Panc1 (cell line): ENCODE measurements around the gene CANX. TPM values are rescaled to one million over a fixed set of nuclear protein-coding genes. Genes with fewer than 3 reads are reported as not detected.

Source experiments
- ATAC-seq: fragments of 200-7000 bp; cut with Tn5 transposase; 2 replicates; pipeline ENCODE4 v1.9.1; 2020; ENCODE audit warnings: mild to moderate bottlenecking, moderate library complexity
- BruUV-seq: library from RNA; stranded (reverse); fragments of 400-500 nt; replicated peaks from 2 replicates; lab custom pipeline; 2021; lab: Mats Ljungman, UMichigan
- CTCF ChIA-PET: fragments of 300-600 bp; sonication (Branson Sonifier 250); formaldehyde crosslinking; loops from one replicate; lab custom pipeline; 2022; ENCODE audit warnings: antibody characterized with exemption; lab: Charles Lee
- POLR2A ChIA-PET: fragments of 300-600 bp; sonication (Branson Sonifier 250); formaldehyde crosslinking; loops from one replicate; lab custom pipeline; 2022; ENCODE audit warnings: antibody characterized with exemption; lab: Charles Lee
- DNase-seq: peaks from one replicate; pipeline ENCODE4 v3.0.0-alpha.2; 2010; ENCODE audit warnings: low read depth, low spot score
- H3K27ac ChIP-seq: 2 replicates; pipeline ENCODE4 v1.5.1; 2011; ENCODE audit warnings: mild to moderate bottlenecking, low read length, inconsistent platforms
- H3K27me3 ChIP-seq: fragments of 200-500 bp; sonication (Bioruptor generic); 2 replicates; pipeline ENCODE4 v1.6.0; 2014; ENCODE audit warnings: low read length, inconsistent platforms; ENCODE audit not compliant: control insufficient read depth, insufficient read depth
- H3K36me3 ChIP-seq: fragments of 200-500 bp; sonication (Bioruptor generic); 2 replicates; pipeline ENCODE4 v1.5.1; 2014; ENCODE audit warnings: inconsistent platforms, mild to moderate bottlenecking, low read length, moderate library complexity; ENCODE audit not compliant: control insufficient read depth, insufficient read depth
- H3K4me1 ChIP-seq: 2 replicates; pipeline ENCODE4 v1.5.1; 2011; ENCODE audit warnings: inconsistent platforms, mild to moderate bottlenecking, low read length, moderate library complexity; ENCODE audit not compliant: control insufficient read depth, insufficient read depth
- H3K4me3 ChIP-seq, 2 experiments: 2 replicates each; pipeline ENCODE4 v1.5.1; 2011 to 2012; ENCODE audit warnings: low read depth in 2 of 2, low read length in 2 of 2, mild to moderate bottlenecking in 2 of 2, inconsistent platforms in 1 of 2, moderate library complexity in 1 of 2
- H3K9me3 ChIP-seq: fragments of 200-500 bp; sonication (Bioruptor generic); 2 replicates; pipeline ENCODE4 v1.5.1; 2014; ENCODE audit warnings: low read depth, mild to moderate bottlenecking, inconsistent platforms, low read length, moderate library complexity; ENCODE audit not compliant: control insufficient read depth, insufficient read depth
- POLR2AphosphoS5 ChIP-seq: IDR thresholded peaks from 2 replicates; pipeline ENCODE4 v1.6.1; 2012; ENCODE audit warnings: mild to moderate bottlenecking, low read depth, low read length, moderate library complexity
- SIN3A ChIP-seq: IDR thresholded peaks from 2 replicates; pipeline ENCODE4 v1.6.1; 2012; ENCODE audit warnings: low read depth, mild to moderate bottlenecking, low read length, moderate library complexity, borderline replicate concordance; ENCODE audit not compliant: insufficient read depth
- TCF7L2 ChIP-seq: IDR thresholded peaks from 2 replicates; pipeline ENCODE4 v1.6.1; 2011; ENCODE audit warnings: mild to moderate bottlenecking, low read depth, low read length, inconsistent platforms
- in situ Hi-C: cut with HindIII; loops from 2 replicates; pipeline ENCODE4 v1.10.0; 2016; ENCODE audit warnings: low sequenced_read_pairs, low pct_unique_long_range_greater_than_20kb
- intact Hi-C: fragments of 100-400 bp; cut with micrococcal nuclease; formaldehyde crosslinking; loops from one replicate; pipeline ENCODE4 v1.10.0; 2022; ENCODE audit not compliant: unreplicated experiment
- total RNA-seq: library from RNA; stranded (reverse); gene quantifications from one replicate; pipeline ENCODE4 v1.2.1, GENCODE V29; 2021; ENCODE audit not compliant: unreplicated experiment
- TF ChIP-seq, protein P1 (sequence below): fragments of 450-650 bp; IDR thresholded peaks from 2 replicates; pipeline ENCODE4 v1.5.1; 2017; ENCODE audit warnings: mild to moderate bottlenecking
- TF ChIP-seq, protein P2 (sequence below), 2 experiments: IDR thresholded peaks; 2 replicates each; pipeline ENCODE4 v1.6.1; 2011 to 2012; ENCODE audit warnings: low read depth in 2 of 2, control low read depth in 1 of 2, low read length in 1 of 2, mild to moderate bottlenecking in 1 of 2, moderate library complexity in 1 of 2; ENCODE audit not compliant: insufficient read depth in 1 of 2

CANX gene
- total RNA-seq, 1 experiment from 2014 or later = 707 TPM

DNA sequence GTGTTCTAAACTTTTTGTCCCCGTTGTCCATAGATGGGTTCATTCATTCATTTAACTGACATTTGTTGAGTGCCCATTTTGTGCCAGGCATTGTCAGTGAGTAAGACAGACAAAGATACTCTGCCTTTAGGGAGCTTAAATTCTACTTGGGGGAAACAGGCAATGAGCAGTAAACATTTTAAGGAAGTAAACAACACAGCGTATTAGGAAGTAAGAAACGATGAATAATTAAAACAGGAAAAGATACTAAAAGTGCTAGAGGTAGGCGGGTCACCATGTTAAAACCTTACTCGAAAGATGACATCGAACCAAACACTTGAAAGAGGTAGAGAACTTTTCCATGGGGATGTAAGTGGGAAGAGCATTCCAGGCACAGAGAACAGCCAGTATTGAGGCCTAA, 28.3 kb downstream of the CANX start:
- no TSS peak for BruUV-seq
- H3K9me3 ChIP-seq = no peaks in the 10 kb centered on the region
- H3K4me3 ChIP-seq = no peak overlapping the region
- CTCF ChIA-PET = no interaction called here
- in situ Hi-C loops (no loop called here), intact Hi-C loops (no loop called here)
- no peaks in the 10 kb centered on the region for H3K27me3 ChIP-seq
- TF ChIP-seq, protein P1, sequence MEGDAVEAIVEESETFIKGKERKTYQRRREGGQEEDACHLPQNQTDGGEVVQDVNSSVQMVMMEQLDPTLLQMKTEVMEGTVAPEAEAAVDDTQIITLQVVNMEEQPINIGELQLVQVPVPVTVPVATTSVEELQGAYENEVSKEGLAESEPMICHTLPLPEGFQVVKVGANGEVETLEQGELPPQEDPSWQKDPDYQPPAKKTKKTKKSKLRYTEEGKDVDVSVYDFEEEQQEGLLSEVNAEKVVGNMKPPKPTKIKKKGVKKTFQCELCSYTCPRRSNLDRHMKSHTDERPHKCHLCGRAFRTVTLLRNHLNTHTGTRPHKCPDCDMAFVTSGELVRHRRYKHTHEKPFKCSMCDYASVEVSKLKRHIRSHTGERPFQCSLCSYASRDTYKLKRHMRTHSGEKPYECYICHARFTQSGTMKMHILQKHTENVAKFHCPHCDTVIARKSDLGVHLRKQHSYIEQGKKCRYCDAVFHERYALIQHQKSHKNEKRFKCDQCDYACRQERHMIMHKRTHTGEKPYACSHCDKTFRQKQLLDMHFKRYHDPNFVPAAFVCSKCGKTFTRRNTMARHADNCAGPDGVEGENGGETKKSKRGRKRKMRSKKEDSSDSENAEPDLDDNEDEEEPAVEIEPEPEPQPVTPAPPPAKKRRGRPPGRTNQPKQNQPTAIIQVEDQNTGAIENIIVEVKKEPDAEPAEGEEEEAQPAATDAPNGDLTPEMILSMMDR = no peak
- no peak for TF ChIP-seq TCF7L2
- TF ChIP-seq SIN3A = no peak
- TF ChIP-seq, protein P2, sequence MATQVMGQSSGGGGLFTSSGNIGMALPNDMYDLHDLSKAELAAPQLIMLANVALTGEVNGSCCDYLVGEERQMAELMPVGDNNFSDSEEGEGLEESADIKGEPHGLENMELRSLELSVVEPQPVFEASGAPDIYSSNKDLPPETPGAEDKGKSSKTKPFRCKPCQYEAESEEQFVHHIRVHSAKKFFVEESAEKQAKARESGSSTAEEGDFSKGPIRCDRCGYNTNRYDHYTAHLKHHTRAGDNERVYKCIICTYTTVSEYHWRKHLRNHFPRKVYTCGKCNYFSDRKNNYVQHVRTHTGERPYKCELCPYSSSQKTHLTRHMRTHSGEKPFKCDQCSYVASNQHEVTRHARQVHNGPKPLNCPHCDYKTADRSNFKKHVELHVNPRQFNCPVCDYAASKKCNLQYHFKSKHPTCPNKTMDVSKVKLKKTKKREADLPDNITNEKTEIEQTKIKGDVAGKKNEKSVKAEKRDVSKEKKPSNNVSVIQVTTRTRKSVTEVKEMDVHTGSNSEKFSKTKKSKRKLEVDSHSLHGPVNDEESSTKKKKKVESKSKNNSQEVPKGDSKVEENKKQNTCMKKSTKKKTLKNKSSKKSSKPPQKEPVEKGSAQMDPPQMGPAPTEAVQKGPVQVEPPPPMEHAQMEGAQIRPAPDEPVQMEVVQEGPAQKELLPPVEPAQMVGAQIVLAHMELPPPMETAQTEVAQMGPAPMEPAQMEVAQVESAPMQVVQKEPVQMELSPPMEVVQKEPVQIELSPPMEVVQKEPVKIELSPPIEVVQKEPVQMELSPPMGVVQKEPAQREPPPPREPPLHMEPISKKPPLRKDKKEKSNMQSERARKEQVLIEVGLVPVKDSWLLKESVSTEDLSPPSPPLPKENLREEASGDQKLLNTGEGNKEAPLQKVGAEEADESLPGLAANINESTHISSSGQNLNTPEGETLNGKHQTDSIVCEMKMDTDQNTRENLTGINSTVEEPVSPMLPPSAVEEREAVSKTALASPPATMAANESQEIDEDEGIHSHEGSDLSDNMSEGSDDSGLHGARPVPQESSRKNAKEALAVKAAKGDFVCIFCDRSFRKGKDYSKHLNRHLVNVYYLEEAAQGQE (IDR thresholded peaks at IDR 0.05; ENCODE audit: insufficient read depth in 1 of 2, low read depth in 2 of 2, low read length in 1 of 2) = no peak
- TF ChIP-seq POLR2AphosphoS5 = no peak
- no peak for ATAC-seq
- DNase-seq = no peak
- POLR2A ChIA-PET = no interaction called here
- peaks cover 17% of the 10 kb centered on the region for H3K4me1 ChIP-seq
- H3K27ac ChIP-seq = no peak overlapping the region
- H3K36me3 ChIP-seq = peaks cover 66% of the 10 kb centered on the region

DNA sequence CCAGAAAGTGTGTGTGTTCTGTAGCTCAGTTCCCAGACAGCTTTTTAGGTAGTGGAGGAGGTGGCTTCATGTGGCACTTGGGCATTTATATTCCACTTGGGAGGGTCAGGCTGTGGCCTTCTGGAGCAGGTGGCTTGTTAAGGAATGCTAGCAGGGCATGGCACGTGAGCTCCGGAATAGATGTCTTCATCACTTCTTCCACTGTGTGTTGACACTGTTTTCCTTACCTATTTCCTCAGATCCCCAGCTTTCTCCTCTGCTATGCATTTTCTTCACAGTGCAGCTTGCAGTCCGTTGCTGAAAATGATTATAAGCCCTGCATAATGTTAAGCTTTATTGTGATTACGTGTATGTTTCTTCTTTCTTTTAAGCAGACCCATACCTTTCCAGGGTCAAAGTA, 30.5 kb downstream of the CANX start:
- in situ Hi-C loops (no loop called here), intact Hi-C loops (no loop called here)
- Histone ChIP-seq H3K4me3 (no peak overlapping the region), H3K9me3 (no peaks in the 10 kb centered on the region), H3K4me1 (peaks cover 19% of the 10 kb centered on the region), H3K27me3 (no peaks in the 10 kb centered on the region), H3K27ac (no peak overlapping the region; the same call in 1 of the 2 replicates), H3K36me3 (peaks cover 51% of the 10 kb centered on the region)
- ATAC-seq = no peak
- ChIA-PET POLR2A (interaction anchor here (0.6 kb wide), 1 partner anchor 67 kb away, joined by 3 read pairs; no protein-coding TSS in a partner anchor), CTCF (no interaction called here)
- no TSS peak for BruUV-seq
- DNase-seq = no peak
- TF ChIP-seq POLR2AphosphoS5 = no peak
- TF ChIP-seq, protein P1 = no peak
- no peak for TF ChIP-seq TCF7L2
- TF ChIP-seq SIN3A = no peak
- TF ChIP-seq, protein P2 (IDR thresholded peaks at IDR 0.05; ENCODE audit: insufficient read depth in 1 of 2, low read depth in 2 of 2, low read length in 1 of 2) = no peak
